ENCODE measurements around the gene UNC80. TPM values are rescaled to one million over a fixed set of nuclear protein-coding genes. Genes with fewer than 3 reads are reported as not detected.
"Not testable (repeated sequence)": the region's sequence is repeated elsewhere in the genome, so short reads cannot be mapped to it uniquely, and the experiment has no call there.

The UNC80 gene
- polyA plus RNA-seq, 1 of the 3 experiments (the other 2 are of a cell fraction), result 0.59 TPM

DNA sequence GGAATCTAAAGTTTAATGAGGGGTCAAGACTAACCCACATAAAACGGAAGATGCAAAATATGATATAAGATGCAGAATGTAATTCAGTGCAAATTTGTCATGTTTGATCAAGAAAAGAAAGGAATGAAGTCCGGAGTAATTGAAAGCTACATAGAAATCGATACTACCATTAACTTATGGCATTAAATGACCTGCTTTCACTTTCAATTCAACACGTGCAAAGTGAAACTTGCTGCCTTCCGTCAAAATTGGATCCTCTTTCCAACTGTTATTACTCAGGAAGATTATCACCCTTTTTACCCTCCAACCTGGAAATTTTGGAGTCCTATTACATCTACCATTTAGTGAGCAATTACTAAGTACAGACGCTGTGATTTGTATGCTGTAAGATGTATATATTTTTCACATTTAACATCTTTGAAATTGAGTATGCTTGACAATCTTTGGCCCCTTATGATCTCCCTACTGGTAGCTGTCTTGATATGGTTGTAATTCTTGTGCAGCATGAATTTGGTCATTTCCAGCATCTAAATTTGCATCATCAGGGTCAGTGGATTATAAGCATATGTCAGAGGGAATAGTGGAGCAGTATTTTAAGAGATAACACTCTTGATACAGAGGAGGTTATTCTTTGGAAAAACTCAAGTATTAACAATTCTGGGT lies 18.6 kb downstream of the UNC80 start:
- no peaks in the 10 kb centered on the region for H3K9me2 ChIP-seq
- 62% methylated on average over 6 of the region's 6 CpGs for WGBS (ENCODE audit: low lambda C conversion rate)
- POLR2A ChIA-PET, result interaction anchor here (0.6 kb wide), 1 partner anchor 382 kb away, joined by 3 read pairs; no protein-coding TSS in a partner anchor
- no peak for DNase-seq
- no peak overlapping the region for H3K4me2 ChIP-seq
- no peaks in the 10 kb centered on the region for H3K4me1 ChIP-seq (ENCODE audit: control insufficient read depth in 1 of 2, insufficient read depth in 2 of 2, low read depth in 1 of 2, low read length in 1 of 2)
- peaks cover 0 to 8% of the 10 kb centered on the region in 2 experiments for H3K36me3 ChIP-seq (replicated peaks in 1 of 2; ENCODE audit: control insufficient read depth in 1 of 2, insufficient read depth in 2 of 2, low read length in 1 of 2)
- H3K27me3 ChIP-seq (ENCODE audit: insufficient read depth), result no peaks in the 10 kb centered on the region
- CTCF ChIA-PET, result interaction anchor here (0.7 to 2.4 kb wide), 2 partner anchors 18 to 49 kb away, joined by 3 to 6 read pairs; partner anchors contain the start of gene UNC80
- no peaks in the 10 kb centered on the region for H3K9me3 ChIP-seq
- TF ChIP-seq RXRA (IDR thresholded peaks at IDR 0.05; ENCODE audit: borderline replicate concordance, low read depth), result no peak
- TF ChIP-seq TAF1 (IDR thresholded peaks at IDR 0.05; ENCODE audit: borderline replicate concordance, low read depth, low read length), result no peak
- no peaks in the 10 kb centered on the region for H4K20me1 ChIP-seq (ENCODE audit: insufficient read depth)
- H3K4me3 ChIP-seq (ENCODE audit: low read depth in 2 of 2, low read length in 1 of 2), result no peak overlapping the region
- H2AFZ ChIP-seq (ENCODE audit: low read depth), result no peak overlapping the region
- no peaks in the 10 kb centered on the region for H3F3A ChIP-seq (replicated peaks; ENCODE audit: insufficient read depth)
- no peaks in the 10 kb centered on the region for H3K79me2 ChIP-seq (ENCODE audit: insufficient read depth)
- no peak overlapping the region for H3K27ac ChIP-seq (ENCODE audit: low read depth in 2 of 2, low read length in 1 of 2)
- H3K9ac ChIP-seq, result no peak overlapping the region

DNA sequence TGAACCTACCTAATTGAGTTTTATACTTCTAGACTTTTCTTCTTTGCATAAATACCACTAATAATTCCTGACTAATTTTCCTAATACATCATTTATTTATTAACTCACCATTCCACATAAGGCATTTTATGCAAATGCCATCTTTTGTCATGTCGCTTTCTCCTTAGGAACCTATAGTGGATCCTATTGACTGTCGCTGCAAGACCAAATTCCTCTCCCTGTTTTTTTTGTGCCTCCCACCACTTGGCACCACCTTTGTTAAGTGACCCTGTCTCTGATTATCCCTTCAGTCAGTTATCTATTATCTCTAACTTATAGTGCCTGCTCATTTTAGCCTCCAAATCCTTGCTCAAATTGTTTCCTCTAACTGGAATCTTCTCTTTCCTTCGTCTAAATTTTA lies 19.5 kb downstream of the UNC80 start:
- WGBS (ENCODE audit: low lambda C conversion rate), result 76% methylated on average over 3 of the region's 3 CpGs
- no peak for DNase-seq
- Histone ChIP-seq H3K4me1 (ENCODE audit: control insufficient read depth in 1 of 2, insufficient read depth in 2 of 2, low read depth in 1 of 2, low read length in 1 of 2) (no peaks in the 10 kb centered on the region), H4K20me1 (ENCODE audit: insufficient read depth) (no peaks in the 10 kb centered on the region), H3K79me2 (ENCODE audit: insufficient read depth) (no peaks in the 10 kb centered on the region), H3K36me3 (replicated peaks in 1 of 2; ENCODE audit: control insufficient read depth in 1 of 2, insufficient read depth in 2 of 2, low read length in 1 of 2) (peaks cover 0 to 6% of the 10 kb centered on the region in 2 experiments), H3K9ac (no peak overlapping the region), H2AFZ (ENCODE audit: low read depth) (no peak overlapping the region), H3K4me3 (ENCODE audit: low read depth in 2 of 2, low read length in 1 of 2) (no peak overlapping the region), H3K27ac (ENCODE audit: low read depth in 2 of 2, low read length in 1 of 2) (no peak overlapping the region), H3F3A (replicated peaks; ENCODE audit: insufficient read depth) (no peaks in the 10 kb centered on the region), H3K9me2 (no peaks in the 10 kb centered on the region), H3K27me3 (ENCODE audit: insufficient read depth) (no peaks in the 10 kb centered on the region), H3K4me2 (no peak overlapping the region), H3K9me3 (no peaks in the 10 kb centered on the region)
- POLR2A ChIA-PET, result no interaction called here
- TF ChIP-seq POLR2AphosphoS5 (IDR thresholded peaks at IDR 0.05; ENCODE audit: low read depth, low read length), result no peak
- no peak for TF ChIP-seq NRF1 (IDR thresholded peaks at IDR 0.05; ENCODE audit: low read depth, low read length)
- no peak for TF ChIP-seq RAD21 (IDR thresholded peaks at IDR 0.05; ENCODE audit: low read length)
- TF ChIP-seq, protein P1, sequence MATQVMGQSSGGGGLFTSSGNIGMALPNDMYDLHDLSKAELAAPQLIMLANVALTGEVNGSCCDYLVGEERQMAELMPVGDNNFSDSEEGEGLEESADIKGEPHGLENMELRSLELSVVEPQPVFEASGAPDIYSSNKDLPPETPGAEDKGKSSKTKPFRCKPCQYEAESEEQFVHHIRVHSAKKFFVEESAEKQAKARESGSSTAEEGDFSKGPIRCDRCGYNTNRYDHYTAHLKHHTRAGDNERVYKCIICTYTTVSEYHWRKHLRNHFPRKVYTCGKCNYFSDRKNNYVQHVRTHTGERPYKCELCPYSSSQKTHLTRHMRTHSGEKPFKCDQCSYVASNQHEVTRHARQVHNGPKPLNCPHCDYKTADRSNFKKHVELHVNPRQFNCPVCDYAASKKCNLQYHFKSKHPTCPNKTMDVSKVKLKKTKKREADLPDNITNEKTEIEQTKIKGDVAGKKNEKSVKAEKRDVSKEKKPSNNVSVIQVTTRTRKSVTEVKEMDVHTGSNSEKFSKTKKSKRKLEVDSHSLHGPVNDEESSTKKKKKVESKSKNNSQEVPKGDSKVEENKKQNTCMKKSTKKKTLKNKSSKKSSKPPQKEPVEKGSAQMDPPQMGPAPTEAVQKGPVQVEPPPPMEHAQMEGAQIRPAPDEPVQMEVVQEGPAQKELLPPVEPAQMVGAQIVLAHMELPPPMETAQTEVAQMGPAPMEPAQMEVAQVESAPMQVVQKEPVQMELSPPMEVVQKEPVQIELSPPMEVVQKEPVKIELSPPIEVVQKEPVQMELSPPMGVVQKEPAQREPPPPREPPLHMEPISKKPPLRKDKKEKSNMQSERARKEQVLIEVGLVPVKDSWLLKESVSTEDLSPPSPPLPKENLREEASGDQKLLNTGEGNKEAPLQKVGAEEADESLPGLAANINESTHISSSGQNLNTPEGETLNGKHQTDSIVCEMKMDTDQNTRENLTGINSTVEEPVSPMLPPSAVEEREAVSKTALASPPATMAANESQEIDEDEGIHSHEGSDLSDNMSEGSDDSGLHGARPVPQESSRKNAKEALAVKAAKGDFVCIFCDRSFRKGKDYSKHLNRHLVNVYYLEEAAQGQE (IDR thresholded peaks at IDR 0.05; ENCODE audit: low read depth, low read length), result no peak
- TF ChIP-seq MXI1 (IDR thresholded peaks at IDR 0.05; ENCODE audit: low read depth, low read length), result no peak
- no peak for TF ChIP-seq RCOR1 (IDR thresholded peaks at IDR 0.05; ENCODE audit: low read length)
- TF ChIP-seq CHD2 (IDR thresholded peaks at IDR 0.05; ENCODE audit: low read length, partially characterized antibody), result no peak
- no peak for TF ChIP-seq NFIC (IDR thresholded peaks at IDR 0.05; ENCODE audit: borderline replicate concordance)
- CTCF ChIA-PET, result interaction anchor here (0.7 kb wide), 1 partner anchor 50 kb away, joined by 3 read pairs; no protein-coding TSS in a partner anchor

DNA sequence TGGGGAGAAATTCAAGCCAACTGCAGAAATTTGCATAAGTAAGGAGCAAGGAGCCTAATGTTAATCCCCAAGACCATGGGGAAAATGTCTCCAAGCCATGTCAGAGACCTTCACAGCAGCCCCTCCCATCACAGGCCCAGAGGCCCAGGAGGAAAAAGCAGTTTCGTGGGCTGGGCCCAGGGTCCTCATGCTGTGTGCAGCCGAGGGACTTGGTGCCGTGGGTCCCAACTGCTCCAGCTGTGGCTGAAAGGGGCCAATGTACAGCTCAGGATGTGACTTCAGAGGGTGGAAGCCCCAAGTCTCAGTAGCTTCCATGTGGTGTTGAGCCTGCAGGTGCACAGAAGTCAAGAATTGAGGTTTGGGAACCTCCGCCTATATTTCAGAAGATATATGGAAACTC lies 23.8 kb downstream of the UNC80 start:
- H3K4me2 ChIP-seq; H3K9me3 ChIP-seq; H3K4me3 ChIP-seq (ENCODE audit: low read depth in 2 of 2, low read length in 1 of 2); H3F3A ChIP-seq (replicated peaks; ENCODE audit: insufficient read depth); H4K20me1 ChIP-seq (ENCODE audit: insufficient read depth); H3K27me3 ChIP-seq (ENCODE audit: insufficient read depth); POLR2A ChIA-PET; H3K4me1 ChIP-seq (ENCODE audit: control insufficient read depth in 1 of 2, insufficient read depth in 2 of 2, low read depth in 1 of 2, low read length in 1 of 2); H2AFZ ChIP-seq (ENCODE audit: low read depth); H3K36me3 ChIP-seq (replicated peaks in 1 of 2; ENCODE audit: control insufficient read depth in 1 of 2, insufficient read depth in 2 of 2, low read length in 1 of 2); DNase-seq; H3K27ac ChIP-seq (ENCODE audit: low read depth in 2 of 2, low read length in 1 of 2); H3K9me2 ChIP-seq; H3K79me2 ChIP-seq (ENCODE audit: insufficient read depth); H3K9ac ChIP-seq: not testable (repeated sequence)
- CTCF ChIA-PET, result interaction anchor here (1.8 kb wide), 1 partner anchor 166 kb away, joined by 4 read pairs; no protein-coding TSS in a partner anchor
- WGBS (ENCODE audit: low lambda C conversion rate), result 60% methylated on average over 1 of the region's 4 CpGs
